HG03354 (cell line): ENCODE data around the gene CHRNA10.

Experiments used
- ATAC-seq: cut with Tn5 transposase; IDR thresholded peaks from one replicate; pipeline ENCODE4 v1.9.1; 2021; ENCODE audit warnings: mild to moderate bottlenecking; ENCODE audit not compliant: unreplicated experiment, poor library complexity, severe bottlenecking

Gene CHRNA10

GRCh38 chr11:3638513-3638912 lies 32.7 kb downstream of the CHRNA10 start:
- no peak for ATAC-seq

- ATAC-seq = no peak
These were observed 34.0 kb downstream of the CHRNA10 start for GRCh38 chr11:3637201-3637600.

GRCh38 chr11:3635641-3636375 lies 35.4 kb downstream of the CHRNA10 start:
- ATAC-seq = no peak

GRCh38 chr11:3632070-3632660 lies 39.0 kb downstream of the CHRNA10 start:
- no peak for ATAC-seq

- no peak for ATAC-seq
These were observed 39.9 kb downstream of the CHRNA10 start for GRCh38 chr11:3631331-3631730.

GRCh38 chr11:3627291-3627690 lies 43.9 kb downstream of the CHRNA10 start:
- ATAC-seq = no peak

- no peak for ATAC-seq
These were observed 44.8 kb downstream of the CHRNA10 start for GRCh38 chr11:3626250-3626960.

- ATAC-seq = no peak
These were observed 47.3 kb downstream of the CHRNA10 start for GRCh38 chr11:3623767-3624458.

- no peak for ATAC-seq
These were observed 48.1 kb downstream of the CHRNA10 start for GRCh38 chr11:3623121-3623520.

GRCh38 chr11:3622521-3622920 lies 48.7 kb downstream of the CHRNA10 start:
- no peak for ATAC-seq

GRCh38 chr11:3617990-3618389 lies 53.2 kb downstream of the CHRNA10 start:
- no peak for ATAC-seq

- ATAC-seq = no peak
These were observed 54.3 kb downstream of the CHRNA10 start for GRCh38 chr11:3616721-3617460.

GRCh38 chr11:3615998-3616397 lies 55.2 kb downstream of the CHRNA10 start:
- ATAC-seq = no peak
